HCT116 (cell line): ENCODE measurements around the gene CNTNAP2.

Experiments
- ELF1 ChIP-seq: IDR thresholded peaks from 2 replicates; pipeline ENCODE4 v1.6.1; 2012; ENCODE audit warnings: low read depth, borderline replicate concordance
- POLR2A ChIP-seq: IDR thresholded peaks from 2 replicates; pipeline ENCODE4 v1.7.0; 2011; ENCODE audit warnings: borderline replicate concordance; ENCODE audit not compliant: insufficient read depth, insufficient read length; ENCODE audit errors: extremely low read depth
- RAD21 ChIP-seq: IDR thresholded peaks from 2 replicates; pipeline ENCODE4 v1.6.1; 2012; ENCODE audit warnings: low read depth, mild to moderate bottlenecking
- SP1 ChIP-seq: IDR thresholded peaks from 2 replicates; pipeline ENCODE4 v1.6.1; 2012; ENCODE audit warnings: low read depth
- TF ChIP-seq, protein P1 (sequence below): IDR thresholded peaks from 2 replicates; pipeline ENCODE4 v1.6.1; 2012
- TF ChIP-seq, protein P2 (sequence below), 3 experiments: fragments of 200-600 bp in 1 of 3; sonication (generic) in 1 of 3; IDR thresholded peaks in 2 of 3; conservative IDR thresholded peaks in 1 of 3; 2 replicates each; pipeline ENCODE4 v1.5.1; 2012 to 2017; ENCODE audit warnings: low read depth in 2 of 3, low read length in 2 of 3, antibody characterized with exemption in 1 of 3, borderline replicate concordance in 1 of 3, control low read depth in 1 of 3, mild to moderate bottlenecking in 1 of 3, mixed read lengths in 1 of 3, mixed run types in 1 of 3, moderate library complexity in 1 of 3; ENCODE audit not compliant: insufficient read depth in 1 of 3
- TF ChIP-seq, protein P3 (sequence below): IDR thresholded peaks from 2 replicates; pipeline ENCODE4 v1.6.1; 2011; ENCODE audit warnings: mild to moderate bottlenecking, low read length, moderate library complexity; ENCODE audit not compliant: insufficient replicate concordance; ENCODE audit errors: extremely low read depth
- TF ChIP-seq, protein P4 (sequence below): IDR thresholded peaks from 2 replicates; pipeline ENCODE4 v1.6.1; 2012

DNA sequence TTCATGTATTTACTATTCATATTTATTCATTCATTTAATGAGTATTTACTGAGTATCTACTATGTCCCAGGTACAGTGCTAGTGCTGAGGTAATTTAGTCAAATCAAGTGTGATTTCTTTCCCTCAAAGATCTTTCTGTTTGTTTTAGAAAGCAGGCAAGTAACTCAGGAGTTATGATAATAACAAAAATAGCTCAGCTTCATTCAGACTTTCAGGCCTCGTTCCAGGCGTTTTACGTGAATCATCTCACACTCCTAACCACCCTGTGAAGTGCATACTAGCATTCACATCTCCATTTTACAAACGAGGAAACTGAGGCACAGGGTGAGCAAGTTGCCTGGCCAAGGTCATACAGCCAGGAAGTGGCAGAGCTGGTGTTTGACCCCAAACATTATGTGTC, 2005.2 kb downstream of the CNTNAP2 start:
- TF ChIP-seq POLR2A (no peak), RAD21 (no peak), ELF1 (no peak), SP1 (no peak)
- TF ChIP-seq, protein P1, sequence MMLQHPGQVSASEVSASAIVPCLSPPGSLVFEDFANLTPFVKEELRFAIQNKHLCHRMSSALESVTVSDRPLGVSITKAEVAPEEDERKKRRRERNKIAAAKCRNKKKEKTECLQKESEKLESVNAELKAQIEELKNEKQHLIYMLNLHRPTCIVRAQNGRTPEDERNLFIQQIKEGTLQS: no peak
- TF ChIP-seq, protein P2, sequence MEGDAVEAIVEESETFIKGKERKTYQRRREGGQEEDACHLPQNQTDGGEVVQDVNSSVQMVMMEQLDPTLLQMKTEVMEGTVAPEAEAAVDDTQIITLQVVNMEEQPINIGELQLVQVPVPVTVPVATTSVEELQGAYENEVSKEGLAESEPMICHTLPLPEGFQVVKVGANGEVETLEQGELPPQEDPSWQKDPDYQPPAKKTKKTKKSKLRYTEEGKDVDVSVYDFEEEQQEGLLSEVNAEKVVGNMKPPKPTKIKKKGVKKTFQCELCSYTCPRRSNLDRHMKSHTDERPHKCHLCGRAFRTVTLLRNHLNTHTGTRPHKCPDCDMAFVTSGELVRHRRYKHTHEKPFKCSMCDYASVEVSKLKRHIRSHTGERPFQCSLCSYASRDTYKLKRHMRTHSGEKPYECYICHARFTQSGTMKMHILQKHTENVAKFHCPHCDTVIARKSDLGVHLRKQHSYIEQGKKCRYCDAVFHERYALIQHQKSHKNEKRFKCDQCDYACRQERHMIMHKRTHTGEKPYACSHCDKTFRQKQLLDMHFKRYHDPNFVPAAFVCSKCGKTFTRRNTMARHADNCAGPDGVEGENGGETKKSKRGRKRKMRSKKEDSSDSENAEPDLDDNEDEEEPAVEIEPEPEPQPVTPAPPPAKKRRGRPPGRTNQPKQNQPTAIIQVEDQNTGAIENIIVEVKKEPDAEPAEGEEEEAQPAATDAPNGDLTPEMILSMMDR (IDR thresholded peaks at IDR 0.05 in 2 of 3, conservative IDR thresholded peaks at IDR 0.05 in 1 of 3; ENCODE audit: borderline replicate concordance in 1 of 3, insufficient read depth in 1 of 3, low read depth in 2 of 3, low read length in 2 of 3): no peak
- TF ChIP-seq, protein P3, sequence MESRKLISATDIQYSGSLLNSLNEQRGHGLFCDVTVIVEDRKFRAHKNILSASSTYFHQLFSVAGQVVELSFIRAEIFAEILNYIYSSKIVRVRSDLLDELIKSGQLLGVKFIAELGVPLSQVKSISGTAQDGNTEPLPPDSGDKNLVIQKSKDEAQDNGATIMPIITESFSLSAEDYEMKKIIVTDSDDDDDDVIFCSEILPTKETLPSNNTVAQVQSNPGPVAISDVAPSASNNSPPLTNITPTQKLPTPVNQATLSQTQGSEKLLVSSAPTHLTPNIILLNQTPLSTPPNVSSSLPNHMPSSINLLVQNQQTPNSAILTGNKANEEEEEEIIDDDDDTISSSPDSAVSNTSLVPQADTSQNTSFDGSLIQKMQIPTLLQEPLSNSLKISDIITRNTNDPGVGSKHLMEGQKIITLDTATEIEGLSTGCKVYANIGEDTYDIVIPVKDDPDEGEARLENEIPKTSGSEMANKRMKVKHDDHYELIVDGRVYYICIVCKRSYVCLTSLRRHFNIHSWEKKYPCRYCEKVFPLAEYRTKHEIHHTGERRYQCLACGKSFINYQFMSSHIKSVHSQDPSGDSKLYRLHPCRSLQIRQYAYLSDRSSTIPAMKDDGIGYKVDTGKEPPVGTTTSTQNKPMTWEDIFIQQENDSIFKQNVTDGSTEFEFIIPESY: no peak
- TF ChIP-seq, protein P4, sequence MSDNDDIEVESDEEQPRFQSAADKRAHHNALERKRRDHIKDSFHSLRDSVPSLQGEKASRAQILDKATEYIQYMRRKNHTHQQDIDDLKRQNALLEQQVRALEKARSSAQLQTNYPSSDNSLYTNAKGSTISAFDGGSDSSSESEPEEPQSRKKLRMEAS: no peak
